IPS DF 6.9 (cell line): ENCODE data around the gene GTF3C5.
"Not testable (repeated sequence)": the region's sequence is repeated elsewhere in the genome, so short reads cannot be mapped to it uniquely, and the experiment has no call there.

Experiments used
- DNase-seq: peaks from one replicate; pipeline ENCODE4 v3.0.0-alpha.2; 2013; ENCODE audit warnings: low read depth, low spot score
- H3K27ac ChIP-seq: one replicate; pipeline ENCODE4 v1.5.1; 2013; ENCODE audit warnings: low read length, control low read depth
- H3K27me3 ChIP-seq: 2 replicates; pipeline ENCODE4 v1.6.1; 2013; ENCODE audit warnings: mild to moderate bottlenecking, low read length; ENCODE audit not compliant: control insufficient read depth, insufficient read depth
- H3K36me3 ChIP-seq: 2 replicates; pipeline ENCODE4 v1.6.1; 2013; ENCODE audit warnings: low read length; ENCODE audit not compliant: control insufficient read depth, insufficient read depth
- H3K4me1 ChIP-seq: 2 replicates; pipeline ENCODE4 v1.6.1; 2013; ENCODE audit warnings: low read length; ENCODE audit not compliant: control insufficient read depth, insufficient read depth
- H3K4me3 ChIP-seq: 2 replicates; pipeline ENCODE4 v1.5.1; 2013; ENCODE audit warnings: mild to moderate bottlenecking, low read length
- H3K9me3 ChIP-seq: 2 replicates; pipeline ENCODE4 v1.6.1; 2013; ENCODE audit warnings: low read length, inconsistent platforms; ENCODE audit not compliant: control insufficient read depth, insufficient read depth
- WGBS: extraction: QIAGEN DNeasy Blood & Tissue Kit; methylation state at CpG from one replicate; pipeline ENCODE4 v1.1.7; 2013; ENCODE audit warnings: mixed read lengths, missing lambda C conversion rate; ENCODE audit not compliant: insufficient read length, insufficient coverage; 5-methylcytosine and 5-hydroxymethylcytosine counted together

Gene GTF3C5

DNA sequence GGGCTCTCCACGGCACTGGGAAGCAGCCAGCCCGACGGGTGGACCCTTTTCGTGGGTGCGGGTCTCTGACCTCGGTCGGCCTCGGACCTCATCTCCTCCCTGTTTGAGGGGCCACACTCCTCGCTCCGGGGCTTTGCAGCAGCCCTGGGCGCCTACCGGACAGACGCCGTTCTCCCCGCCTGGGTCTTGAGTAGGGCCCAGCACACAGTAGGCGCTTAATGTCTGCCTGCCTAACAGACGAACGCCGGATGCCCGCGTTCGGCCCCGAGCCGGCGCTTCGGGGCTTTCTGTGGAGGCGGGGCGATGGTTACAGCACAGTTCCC is 842 bp upstream of the GTF3C5 start:
- H3K9me3 ChIP-seq = no peaks in the 10 kb centered on the region
- no CpG with 5 or more reads among the region's 28 CpGs for whole genome bisulfite sequencing
- H3K4me1 ChIP-seq = peaks cover 4% of the 10 kb centered on the region
- no peak for DNase-seq
- H3K27ac ChIP-seq = no peak overlapping the region
- H3K36me3 ChIP-seq = no peaks in the 10 kb centered on the region
- H3K27me3 ChIP-seq = no peaks in the 10 kb centered on the region
- peak overlapping the region; percentile 97 for H3K4me3 ChIP-seq

GRCh38 chr9:133031130-133031422 is 279 bp downstream of the GTF3C5 start:
- WGBS = no CpG with 5 or more reads among the region's 16 CpGs
- Histone ChIP-seq H3K27me3 (no peaks in the 10 kb centered on the region), H3K4me3 (peak overlapping the region; percentile 98; the same call in 1 of the 2 replicates), H3K36me3 (no peaks in the 10 kb centered on the region), H3K9me3 (no peaks in the 10 kb centered on the region), H3K4me1 (peaks cover 4% of the 10 kb centered on the region), H3K27ac (no peak overlapping the region)
- no peak for DNase-seq

- WGBS = no CpG with 5 or more reads among the region's 10 CpGs
- Histone ChIP-seq H3K4me1 (peaks cover 4% of the 10 kb centered on the region), H3K9me3 (no peaks in the 10 kb centered on the region), H3K36me3 (no peaks in the 10 kb centered on the region), H3K4me3 (peak overlapping the region; percentile 98; the same call in 1 of the 2 replicates), H3K27ac (no peak overlapping the region), H3K27me3 (no peaks in the 10 kb centered on the region)
- DNase-seq = no peak
Measured at GRCh38 chr9:133031496-133031911, 707 bp downstream of the GTF3C5 start.

DNA sequence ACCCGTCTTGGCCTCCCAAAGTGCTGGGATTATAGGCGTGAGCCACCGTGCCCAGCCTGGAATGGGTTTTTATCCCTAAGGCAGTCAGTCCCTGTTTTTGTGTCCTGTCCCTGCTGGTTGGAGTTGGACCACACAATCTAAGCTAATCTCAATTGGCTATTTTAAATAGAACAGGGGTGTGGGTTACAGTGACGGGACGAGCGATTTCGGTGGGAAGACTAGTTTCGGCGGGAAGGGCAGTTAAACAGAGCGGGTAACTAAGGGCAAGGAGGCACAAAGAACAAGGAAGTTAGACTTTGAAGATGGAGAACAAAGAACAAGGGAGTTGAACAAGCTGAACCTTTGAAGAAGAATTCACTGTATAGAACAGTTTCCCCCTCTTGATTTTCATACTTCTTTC is 1.4 kb downstream of the GTF3C5 start:
- Histone ChIP-seq H3K36me3 (no peaks in the 10 kb centered on the region), H3K4me3 (no peak overlapping the region), H3K9me3 (no peaks in the 10 kb centered on the region), H3K27me3 (no peaks in the 10 kb centered on the region), H3K4me1 (peaks cover 4% of the 10 kb centered on the region), H3K27ac (no peak overlapping the region)
- DNase-seq = no peak
- 100% methylated on average over 5 of the region's 10 CpGs for WGBS

GRCh38 chr9:133035669-133036068 is 4.9 kb downstream of the GTF3C5 start:
- Histone ChIP-seq H3K4me1 (peaks cover 3% of the 10 kb centered on the region; the same call in 1 of the 2 replicates), H3K27me3 (no peaks in the 10 kb centered on the region), H3K9me3 (no peaks in the 10 kb centered on the region), H3K36me3 (no peaks in the 10 kb centered on the region), H3K27ac (no peak overlapping the region), H3K4me3 (no peak overlapping the region)
- WGBS = no CpG with 5 or more reads among the region's 6 CpGs
- DNase-seq = no peak

DNA sequence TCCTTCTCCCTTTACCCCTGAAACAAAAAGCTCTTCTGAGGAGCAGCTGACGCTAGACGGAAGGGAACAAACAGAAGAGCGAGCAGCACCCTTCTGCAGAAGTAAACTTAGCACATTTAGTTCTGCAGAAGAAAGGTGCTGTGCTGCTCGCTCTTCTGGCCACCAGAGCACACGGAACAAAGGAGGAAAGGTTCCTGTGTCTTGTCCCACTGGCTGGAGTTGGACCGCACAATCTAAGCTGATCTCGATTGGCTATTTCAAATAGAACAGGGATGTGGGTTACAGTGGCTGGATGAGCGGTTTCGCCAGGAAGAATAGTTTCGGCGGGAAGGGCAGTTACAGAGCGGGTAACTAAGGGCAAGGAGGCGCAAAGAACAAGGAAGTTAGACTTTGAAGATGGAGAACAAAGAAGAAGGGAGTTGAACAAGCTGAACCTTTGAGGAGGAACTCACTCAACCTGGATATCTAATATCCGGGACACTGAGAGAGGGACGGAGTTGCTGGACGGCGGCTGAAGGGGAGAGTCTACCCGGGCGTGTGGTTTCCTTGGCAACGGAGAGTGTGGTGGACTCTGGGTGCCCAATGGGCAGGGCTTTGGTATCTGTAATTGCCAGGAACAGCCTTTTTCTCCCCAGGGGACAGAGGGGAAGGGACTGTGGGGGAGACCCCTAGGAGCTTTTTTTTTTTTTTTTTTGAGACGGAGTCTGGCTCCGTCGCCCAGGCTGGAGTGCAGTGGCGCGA is 7.1 kb downstream of the GTF3C5 start:
- WGBS = no CpG with 5 or more reads among the region's 25 CpGs
- DNase-seq = no peak
- Histone ChIP-seq H3K4me3 (no peak overlapping the region), H3K27me3 (no peaks in the 10 kb centered on the region), H3K36me3 (peaks cover 10% of the 10 kb centered on the region), H3K9me3 (no peaks in the 10 kb centered on the region), H3K4me1 (no peaks in the 10 kb centered on the region), H3K27ac (no peak overlapping the region)

DNA sequence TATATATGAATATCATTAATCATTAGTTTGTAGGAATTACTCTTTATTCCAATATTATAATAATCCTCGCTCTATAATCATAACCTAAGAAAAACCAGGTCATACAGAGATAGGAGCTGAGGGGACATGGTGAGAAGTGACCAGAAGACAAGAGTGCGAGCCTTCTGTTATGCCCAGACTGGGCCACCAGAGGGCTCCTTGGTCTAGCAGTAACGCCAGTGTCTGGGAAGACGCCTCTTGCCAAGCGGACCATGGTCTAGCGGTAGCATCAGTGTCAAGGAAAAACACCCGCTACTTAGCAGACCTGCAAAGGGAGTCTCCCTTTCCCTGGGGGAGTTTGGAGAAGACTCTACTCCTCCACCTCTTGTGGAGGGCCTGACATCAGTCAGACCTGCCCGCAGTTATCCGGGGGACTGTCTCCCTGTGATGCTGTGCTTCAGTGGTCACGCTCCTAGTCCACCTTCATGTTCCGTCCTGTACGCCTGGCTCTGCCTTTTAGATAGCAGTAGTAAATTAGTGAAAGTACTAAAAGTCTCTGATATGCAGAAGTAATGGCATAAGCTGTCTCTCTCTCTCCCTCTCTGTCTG is 10.2 kb downstream of the GTF3C5 start:
- H3K27ac ChIP-seq, DNase-seq, H3K9me3 ChIP-seq, H3K27me3 ChIP-seq, H3K4me1 ChIP-seq, H3K4me3 ChIP-seq: not testable (repeated sequence)
- peaks cover 18% of the 10 kb centered on the region for H3K36me3 ChIP-seq
- no CpG with 5 or more reads among the region's 12 CpGs for WGBS

DNA sequence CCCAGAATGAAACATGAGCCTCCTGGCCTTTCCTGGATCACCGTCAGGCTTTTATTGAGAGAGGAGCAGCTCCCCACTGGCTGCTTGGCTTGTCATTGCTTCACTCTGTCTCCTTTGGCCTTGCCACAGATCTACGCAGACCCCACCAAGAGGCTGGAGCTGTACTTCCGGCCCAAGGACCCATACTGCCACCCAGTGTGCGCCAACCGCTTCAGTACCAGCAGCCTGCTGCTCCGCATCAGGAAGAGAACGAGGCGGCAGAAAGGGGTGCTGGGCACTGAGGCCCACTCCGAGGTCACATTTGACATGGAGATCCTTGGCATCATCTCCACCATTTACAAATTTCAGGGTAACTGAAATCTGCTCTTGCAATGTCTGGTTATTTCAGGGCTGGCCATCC is 11.2 kb downstream of the GTF3C5 start:
- Histone ChIP-seq H3K27me3 (no peaks in the 10 kb centered on the region), H3K27ac (no peak overlapping the region), H3K9me3 (no peaks in the 10 kb centered on the region), H3K4me3 (no peak overlapping the region), H3K36me3 (peaks cover 22% of the 10 kb centered on the region), H3K4me1 (no peaks in the 10 kb centered on the region; the same call in 1 of the 2 replicates)
- WGBS = no CpG with 5 or more reads among the region's 9 CpGs
- no peak for DNase-seq

- WGBS = no CpG with 5 or more reads among the region's 8 CpGs
- no peak overlapping the region for H3K4me3 ChIP-seq
- no peaks in the 10 kb centered on the region; the same call in 1 of the 2 replicates for H3K4me1 ChIP-seq
- H3K9me3 ChIP-seq = no peaks in the 10 kb centered on the region
- H3K27ac ChIP-seq = no peak overlapping the region
- H3K36me3 ChIP-seq = peaks cover 22% of the 10 kb centered on the region
- DNase-seq = no peak
- no peaks in the 10 kb centered on the region for H3K27me3 ChIP-seq
Measured at GRCh38 chr9:133042676-133043075, 11.9 kb downstream of the GTF3C5 start.

- DNase-seq = no peak
- H3K4me3 ChIP-seq = no peak overlapping the region
- WGBS = no CpG with 5 or more reads among the region's 16 CpGs
- no peaks in the 10 kb centered on the region for H3K9me3 ChIP-seq
- peaks cover 22% of the 10 kb centered on the region for H3K36me3 ChIP-seq
- H3K27me3 ChIP-seq = no peaks in the 10 kb centered on the region
- H3K27ac ChIP-seq = no peak overlapping the region
- no peaks in the 10 kb centered on the region; the same call in 1 of the 2 replicates for H3K4me1 ChIP-seq
Measured at GRCh38 chr9:133043449-133044035, 12.7 kb downstream of the GTF3C5 start.
